ENCODE results near the gene BRINP2.

Gene BRINP2

GRCh38 chr1:177227978-177228692, 57.4 kb downstream of the BRINP2 start:
- DNase-seq: no peak

GRCh38 chr1:177228693-177229065, 57.9 kb downstream of the BRINP2 start:
- DNase-seq: no peak

- no peak for DNase-seq
Observed at GRCh38 chr1:177229781-177230180, 59.0 kb downstream of the BRINP2 start.

GRCh38 chr1:177230228-177231016, 59.7 kb downstream of the BRINP2 start:
- no peak for DNase-seq

GRCh38 chr1:177235350-177235749, 64.6 kb downstream of the BRINP2 start:
- DNase-seq: no peak

GRCh38 chr1:177236962-177237361, 66.2 kb downstream of the BRINP2 start:
- no peak for DNase-seq

- DNase-seq: no peak
Observed at GRCh38 chr1:177238967-177239366, 68.2 kb downstream of the BRINP2 start.

- DNase-seq: no peak
Observed at GRCh38 chr1:177239792-177240191, 69.0 kb downstream of the BRINP2 start.

GRCh38 chr1:177243773-177244172, 73.0 kb downstream of the BRINP2 start:
- no peak for DNase-seq

GRCh38 chr1:177246710-177247580, 76.2 kb downstream of the BRINP2 start:
- no peak for DNase-seq

- DNase-seq: no peak
Observed at GRCh38 chr1:177247623-177248176, 76.9 kb downstream of the BRINP2 start.

GRCh38 chr1:177248258-177248657, 77.5 kb downstream of the BRINP2 start:
- DNase-seq: no peak

GRCh38 chr1:177249231-177249630, 78.5 kb downstream of the BRINP2 start:
- no peak for DNase-seq

- DNase-seq: no peak
Observed at GRCh38 chr1:177252877-177253276, 82.1 kb downstream of the BRINP2 start.

GRCh38 chr1:177255411-177255810, 84.7 kb downstream of the BRINP2 start:
- no peak for DNase-seq

GRCh38 chr1:177256153-177257075, 85.7 kb downstream of the BRINP2 start:
- no peak for DNase-seq

GRCh38 chr1:177257128-177257527, 86.4 kb downstream of the BRINP2 start:
- DNase-seq: no peak

- no peak for DNase-seq
Observed at GRCh38 chr1:177257576-177257975, 86.8 kb downstream of the BRINP2 start.

GRCh38 chr1:177270863-177271262, 100.1 kb downstream of the BRINP2 start:
- DNase-seq: no peak

GRCh38 chr1:177273141-177273540, 102.4 kb downstream of the BRINP2 start:
- DNase-seq: no peak

GRCh38 chr1:177274687-177275211, 104.0 kb downstream of the BRINP2 start:
- DNase-seq: no peak

- DNase-seq: no peak
Observed at GRCh38 chr1:177275736-177276135, 105.0 kb downstream of the BRINP2 start.

Measured in stimulated activated naive CD4-positive, alpha-beta T cell (primary cell).